Activated T-helper 1 cell treated with anti-CD3 and anti-CD28 coated beads, Interleukin-2, amount 50 U/mL, for 16 hours (primary cell): ENCODE measurements around the gene KCNAB2.

ENCODE experiments used
- DNase-seq, 2 donors: peaks; one replicate each; pipeline ENCODE4 v3.0.0-alpha.2; 2020; ENCODE audit warnings: low read depth in 1 of 2, low spot score in 1 of 2

Gene KCNAB2

DNA sequence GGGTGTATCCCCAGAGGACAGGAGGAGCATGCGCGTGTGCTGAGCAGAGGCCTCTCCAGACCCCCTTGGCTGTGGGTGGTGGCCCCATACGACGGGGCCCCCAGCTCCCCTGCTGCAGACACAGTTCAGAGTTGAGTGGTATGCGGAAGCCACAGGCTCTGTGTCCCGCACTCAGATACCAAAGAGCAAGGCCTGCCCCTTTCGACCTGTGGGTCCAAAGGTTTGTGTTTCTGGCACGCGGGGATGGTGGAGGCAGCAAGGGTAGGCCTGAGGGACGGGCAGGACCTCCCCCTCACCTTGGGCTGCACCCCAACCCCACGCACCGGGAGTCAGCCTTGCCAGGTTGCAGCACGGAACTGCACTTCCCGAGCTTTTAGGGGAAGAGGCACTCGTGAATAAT lies at the start of gene KCNAB2:
Gene KCNAB2, plus strand, starts transcription at position 328 of the 400 bp plus-strand sequence. CDS start 5,649 bp downstream, outside the sequence.
- no peak for DNase-seq

DNA sequence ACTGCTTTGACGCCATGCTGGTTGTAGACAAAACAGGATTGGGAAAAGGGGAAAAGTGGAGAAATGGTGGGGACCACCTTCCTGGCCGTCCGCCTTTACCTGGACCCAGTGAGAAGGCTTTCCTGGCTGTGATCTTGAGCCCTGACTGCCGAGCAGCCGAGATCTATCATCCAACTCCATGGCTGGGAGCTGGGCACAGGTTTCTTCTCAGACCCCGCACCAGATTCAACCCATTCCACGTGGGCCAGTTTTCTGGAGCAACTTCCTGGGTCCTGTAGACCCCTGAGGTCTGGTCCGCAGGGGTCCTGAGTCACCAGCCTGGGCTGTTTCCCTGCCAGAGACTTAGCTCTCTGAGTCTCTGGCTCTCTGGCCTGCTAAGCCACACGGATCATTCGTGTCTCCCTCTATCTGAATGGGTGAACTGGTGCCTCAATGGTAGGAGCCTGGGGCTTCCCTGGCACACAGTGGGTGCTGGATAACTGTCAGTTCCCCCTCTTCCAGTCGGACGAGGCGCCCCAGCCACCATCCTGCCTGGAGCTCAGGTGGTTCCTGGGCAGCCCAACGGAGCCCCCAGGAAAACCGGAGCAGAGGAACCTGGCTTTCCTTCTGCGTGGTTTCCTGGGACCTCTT lies 48.9 kb upstream of the KCNAB2 start:
- no peak for DNase-seq

DNA sequence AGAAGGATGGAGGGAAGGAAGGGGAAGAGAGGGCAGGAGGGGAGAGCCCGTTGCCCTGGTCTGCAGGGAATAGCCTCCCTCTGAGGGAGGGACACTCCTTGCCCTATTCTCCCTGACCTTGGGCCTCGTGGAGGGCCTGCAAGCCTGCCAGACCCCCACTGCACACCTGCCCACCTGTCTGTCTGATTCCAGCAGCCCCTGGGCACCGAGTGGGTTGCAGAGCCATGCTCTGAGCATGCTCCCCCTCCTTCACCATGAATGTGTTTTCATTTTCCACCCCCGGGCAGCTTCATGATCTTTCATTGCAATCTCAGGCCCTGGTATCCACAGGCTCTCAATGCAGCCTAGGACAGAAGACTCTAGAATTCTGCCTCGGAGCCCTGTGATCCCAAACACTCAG lies 48.4 kb upstream of the KCNAB2 start:
- no peak for DNase-seq

DNA sequence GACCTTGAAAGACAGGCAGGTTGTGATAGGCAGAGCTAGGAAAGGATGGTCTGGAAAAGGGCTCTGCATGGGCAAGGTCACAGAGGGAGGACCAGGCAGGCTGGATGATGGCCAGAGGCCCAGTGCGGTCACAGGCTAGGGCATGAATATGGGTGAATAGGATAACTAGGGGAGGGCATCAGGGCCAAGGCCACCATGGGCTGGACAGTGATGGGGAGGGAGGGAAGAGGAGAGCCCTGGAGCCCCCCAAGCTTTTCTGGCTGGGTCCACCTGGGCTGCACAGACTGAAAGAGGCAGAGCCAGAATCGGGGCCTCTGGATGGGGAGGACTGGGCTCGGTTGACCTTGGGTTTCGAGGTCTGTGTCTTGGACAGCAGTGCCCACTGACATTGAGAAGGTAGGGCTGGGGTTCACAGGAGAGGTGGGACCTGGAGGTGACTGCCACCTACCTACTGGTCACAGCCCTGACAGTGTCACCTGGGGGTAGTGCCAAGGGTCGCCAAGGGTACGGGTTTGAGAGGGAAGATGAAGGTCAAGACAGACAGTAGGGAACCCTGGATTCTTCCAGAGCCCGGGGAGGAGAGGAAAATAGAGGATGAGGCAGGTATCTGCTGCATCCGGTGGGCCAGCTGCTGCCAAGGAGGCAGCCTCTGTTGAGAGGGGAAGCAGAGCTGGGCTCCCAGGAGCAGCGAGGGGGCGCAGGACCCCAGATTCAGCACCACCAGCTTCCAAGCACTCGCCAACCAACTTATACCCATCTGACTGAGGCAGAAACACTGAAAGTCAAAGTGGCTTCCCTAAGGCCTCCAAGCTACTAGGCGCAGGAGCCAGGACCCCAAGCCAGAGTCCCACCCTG lies 47.4 kb upstream of the KCNAB2 start:
- no peak for DNase-seq

DNA sequence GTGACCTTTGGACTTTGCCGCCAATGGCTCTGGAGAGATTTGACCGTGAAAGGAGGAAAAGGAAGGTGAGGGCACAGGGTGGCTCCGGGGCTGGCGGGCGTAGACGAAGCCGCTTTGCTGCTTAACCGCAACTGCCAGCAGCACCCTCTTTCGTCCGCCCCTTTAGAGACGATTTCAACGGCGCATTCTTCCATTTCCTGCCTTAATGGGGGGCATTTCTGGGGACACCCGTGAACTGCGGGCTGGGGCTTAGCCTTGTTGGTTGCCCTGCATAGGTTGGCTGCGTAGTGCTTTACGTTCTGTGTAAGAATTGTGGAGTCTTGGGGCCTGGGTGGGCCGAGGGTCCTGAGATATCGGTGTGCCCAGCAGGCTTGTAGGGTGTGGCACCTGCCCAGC lies 46.8 kb upstream of the KCNAB2 start:
- no peak for DNase-seq

DNA sequence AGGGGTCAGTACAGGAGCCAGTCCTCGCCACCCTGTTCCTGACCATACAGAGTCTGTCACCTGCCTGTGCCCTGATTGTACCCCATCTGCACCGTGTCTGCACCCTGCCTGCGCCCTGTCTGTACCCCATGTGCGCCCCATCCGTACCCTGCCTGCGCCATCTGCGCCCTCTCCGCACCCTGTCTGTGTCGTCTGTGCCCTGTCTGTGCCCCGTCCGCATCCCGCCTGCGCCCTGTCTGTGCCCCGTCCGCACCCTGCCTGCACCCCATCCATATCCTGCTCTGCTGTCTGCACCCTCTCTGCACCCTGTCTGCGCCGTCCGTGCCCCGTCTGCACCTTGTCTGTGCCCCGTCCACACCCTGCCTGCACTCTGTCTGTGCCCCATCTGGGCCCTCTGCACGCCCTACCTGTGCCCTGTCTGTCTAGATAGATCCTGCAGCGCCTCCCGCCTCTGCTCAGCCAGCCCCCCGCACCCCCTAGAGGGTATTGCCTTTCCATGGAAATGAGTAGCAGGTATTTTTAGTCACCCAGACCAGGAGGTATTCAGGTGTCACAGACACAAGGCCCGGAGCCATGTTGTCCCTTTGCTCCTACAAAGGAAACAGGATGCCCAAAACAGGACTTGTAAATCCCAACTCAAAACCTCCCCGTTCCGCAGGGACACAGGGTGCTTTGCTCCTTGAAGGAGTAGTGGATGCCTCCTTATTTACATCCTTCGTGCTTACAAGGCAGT lies 45.8 kb upstream of the KCNAB2 start:
- no peak for DNase-seq

DNA sequence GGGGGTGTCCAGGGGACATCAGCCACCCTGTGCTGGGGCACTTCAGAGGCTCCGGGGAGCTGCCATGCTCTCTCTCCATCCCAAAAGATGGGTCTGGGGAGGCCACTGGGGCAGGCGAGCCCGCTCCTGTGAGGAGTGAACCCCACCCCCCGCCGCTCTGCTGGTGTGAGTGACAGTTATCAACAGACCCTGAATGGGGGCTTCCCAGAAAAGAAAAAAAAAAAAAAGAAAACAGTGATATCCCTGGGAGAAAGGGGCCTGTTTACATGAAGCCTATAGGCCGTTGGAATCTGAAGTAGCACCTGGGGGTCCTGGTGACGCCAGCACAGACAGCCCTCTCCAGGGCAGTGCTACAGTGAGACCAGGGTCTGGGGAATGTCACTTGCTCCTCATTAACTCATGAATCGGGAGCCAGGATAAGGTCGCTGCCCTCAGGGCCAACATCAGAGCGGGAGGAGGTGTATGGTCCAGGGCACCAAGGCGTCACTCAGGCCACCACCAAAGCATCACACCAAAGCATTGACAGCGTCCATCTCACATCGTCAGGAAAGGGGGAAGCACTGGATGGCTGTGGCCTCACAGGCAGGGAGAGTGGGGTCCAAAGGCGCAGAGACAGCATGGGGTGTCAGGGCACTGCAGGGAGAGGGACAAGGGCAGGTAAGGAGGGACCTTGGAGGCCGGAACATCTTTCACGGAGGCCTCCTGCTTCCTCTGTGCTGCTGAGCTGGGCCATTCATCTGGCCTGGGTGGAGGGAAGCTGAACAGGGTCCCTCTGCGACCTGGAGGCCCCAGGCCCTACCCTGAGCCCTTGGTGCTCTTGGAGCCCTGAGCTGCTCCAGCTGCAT lies 45.0 kb upstream of the KCNAB2 start:
- no peak for DNase-seq

DNA sequence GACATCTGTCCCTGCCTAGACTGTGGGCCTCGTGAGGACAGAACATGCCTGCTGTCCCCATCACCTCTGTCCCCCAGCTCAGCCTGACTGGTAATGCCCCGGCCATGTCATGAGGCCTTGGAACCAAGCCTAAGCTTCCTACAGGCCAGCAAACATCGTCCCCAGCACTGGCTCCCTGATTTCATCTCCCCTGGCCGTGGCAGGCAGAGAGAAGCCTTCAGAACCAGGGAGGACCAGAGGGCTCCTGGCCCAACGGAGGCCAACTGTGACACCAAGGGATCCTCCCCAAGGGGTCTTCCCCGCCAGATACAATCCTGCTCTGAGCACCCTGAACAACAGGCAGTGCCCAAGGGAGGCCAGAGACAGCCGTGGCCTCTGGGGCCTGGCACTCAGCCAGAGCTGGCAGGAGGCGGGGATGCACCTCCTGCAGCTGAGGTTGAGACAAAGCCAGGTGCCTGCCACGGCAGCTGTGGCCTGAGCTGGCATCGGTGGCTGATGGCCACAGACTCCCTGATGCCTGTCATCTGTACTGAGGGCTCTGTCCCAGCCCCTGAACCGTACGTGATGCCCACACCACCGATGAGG lies 43.6 kb upstream of the KCNAB2 start:
- DNase-seq = no peak

DNA sequence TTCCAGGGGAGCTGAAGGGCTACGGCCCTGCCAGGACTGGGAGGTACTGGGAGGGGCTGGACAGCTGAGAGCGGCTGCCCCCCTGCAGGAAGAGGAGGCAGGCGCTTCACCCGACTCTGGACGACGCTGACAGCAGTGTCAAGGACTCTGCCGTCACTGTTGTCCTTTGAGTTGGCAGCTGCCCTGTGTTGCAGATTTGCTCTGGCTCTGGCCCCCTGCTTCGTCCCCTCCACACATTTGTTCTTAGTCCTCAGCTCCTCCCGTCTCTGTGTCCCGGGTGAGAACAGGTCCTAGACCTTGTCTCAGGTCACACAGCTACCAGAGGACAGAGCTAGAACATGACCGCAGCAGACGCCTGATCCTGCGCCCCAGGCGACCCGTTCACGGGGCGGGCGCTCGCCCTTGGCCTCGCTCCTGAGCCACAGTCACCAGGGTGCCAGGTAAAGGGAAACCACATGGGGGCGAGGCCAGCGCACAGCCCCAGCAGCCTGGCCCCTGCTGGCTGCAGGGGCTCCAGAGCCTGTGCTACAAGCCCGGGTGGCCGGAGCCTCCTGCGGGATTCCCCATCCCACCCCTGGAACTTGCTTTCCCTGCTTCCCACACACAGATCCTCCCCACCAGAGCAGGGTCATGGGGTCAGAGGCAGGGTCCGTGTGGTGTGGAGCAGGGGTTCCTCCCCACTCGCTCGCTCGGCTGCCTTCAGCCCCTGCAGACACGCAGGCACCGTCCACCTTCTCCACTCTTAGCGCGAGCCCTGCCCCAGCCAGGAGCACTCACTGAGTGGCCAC lies 42.8 kb upstream of the KCNAB2 start:
- DNase-seq = no peak

DNA sequence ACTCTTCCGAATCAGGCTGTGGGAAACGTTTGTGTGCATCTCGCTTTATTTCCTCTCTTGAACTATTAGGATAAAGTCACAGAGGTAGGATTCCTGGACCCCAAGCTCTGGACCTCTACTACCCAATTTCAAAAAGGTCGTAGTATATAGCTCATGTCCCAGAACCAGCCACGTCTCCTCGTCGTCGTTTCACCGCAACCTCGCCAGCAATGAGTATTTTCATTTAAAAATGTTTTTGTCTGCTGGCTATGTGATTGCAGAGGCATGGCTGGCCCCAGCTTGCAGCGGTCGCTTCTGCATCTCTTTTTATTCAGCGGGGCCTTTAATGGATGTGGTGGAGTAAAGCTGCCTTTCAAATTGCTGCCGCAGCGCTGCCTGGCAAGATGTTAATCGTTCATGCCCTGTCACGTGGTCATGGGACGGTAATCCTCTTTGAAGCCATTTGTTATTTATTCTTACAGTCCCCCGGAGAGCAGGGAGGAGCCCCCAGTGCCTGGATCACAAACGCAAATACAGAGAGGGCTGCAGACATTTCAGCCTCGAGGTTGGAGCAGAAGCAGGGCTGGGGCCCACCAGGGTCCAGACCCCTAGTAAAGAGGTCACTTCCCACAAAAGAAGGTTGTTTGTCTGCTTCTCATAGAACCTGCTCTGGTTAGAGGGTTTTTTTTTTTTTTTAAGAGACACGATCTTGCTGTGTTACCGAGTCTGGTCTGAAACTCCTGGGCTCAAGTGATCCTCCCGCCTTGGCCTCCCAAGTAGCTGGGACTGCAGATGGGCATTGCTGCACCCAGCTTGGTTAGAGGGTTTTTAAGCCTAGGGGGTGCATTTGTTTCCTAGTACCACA lies 41.9 kb upstream of the KCNAB2 start:
- DNase-seq = no peak

DNA sequence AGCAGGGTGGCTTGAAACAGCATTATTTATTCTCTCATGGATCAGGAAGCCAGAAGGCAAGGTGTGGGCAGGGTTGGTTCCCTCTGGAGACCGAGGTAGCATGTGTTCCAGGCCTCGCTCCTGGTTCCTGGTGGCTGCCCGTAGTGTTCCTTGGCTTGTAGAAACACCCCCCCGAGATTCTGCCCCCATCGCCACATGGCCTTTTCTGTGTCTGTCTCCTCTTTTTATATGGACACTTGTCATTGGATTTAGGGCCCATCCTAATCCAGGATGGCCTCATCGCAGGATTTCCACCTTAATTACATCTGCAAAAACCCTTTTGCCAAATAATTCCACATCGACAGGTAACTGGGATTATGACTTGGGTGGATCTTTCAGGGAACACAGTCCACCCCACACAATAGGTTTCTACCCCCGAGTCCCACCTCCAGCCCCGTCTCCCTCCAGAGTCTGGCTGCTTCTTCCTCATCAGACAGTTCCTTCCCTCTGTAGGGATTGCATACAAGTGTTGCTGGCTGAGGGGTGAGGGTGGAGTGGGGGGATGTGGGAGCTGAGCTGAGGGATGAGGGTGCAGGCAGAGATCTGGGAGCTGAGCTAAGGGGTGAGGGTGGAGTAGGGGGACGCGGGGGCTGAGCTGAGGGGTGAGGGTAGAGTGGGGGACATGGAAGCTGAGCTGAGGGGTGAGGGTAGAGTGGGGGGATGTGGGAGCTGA lies 41.1 kb upstream of the KCNAB2 start:
- no peak for DNase-seq

DNA sequence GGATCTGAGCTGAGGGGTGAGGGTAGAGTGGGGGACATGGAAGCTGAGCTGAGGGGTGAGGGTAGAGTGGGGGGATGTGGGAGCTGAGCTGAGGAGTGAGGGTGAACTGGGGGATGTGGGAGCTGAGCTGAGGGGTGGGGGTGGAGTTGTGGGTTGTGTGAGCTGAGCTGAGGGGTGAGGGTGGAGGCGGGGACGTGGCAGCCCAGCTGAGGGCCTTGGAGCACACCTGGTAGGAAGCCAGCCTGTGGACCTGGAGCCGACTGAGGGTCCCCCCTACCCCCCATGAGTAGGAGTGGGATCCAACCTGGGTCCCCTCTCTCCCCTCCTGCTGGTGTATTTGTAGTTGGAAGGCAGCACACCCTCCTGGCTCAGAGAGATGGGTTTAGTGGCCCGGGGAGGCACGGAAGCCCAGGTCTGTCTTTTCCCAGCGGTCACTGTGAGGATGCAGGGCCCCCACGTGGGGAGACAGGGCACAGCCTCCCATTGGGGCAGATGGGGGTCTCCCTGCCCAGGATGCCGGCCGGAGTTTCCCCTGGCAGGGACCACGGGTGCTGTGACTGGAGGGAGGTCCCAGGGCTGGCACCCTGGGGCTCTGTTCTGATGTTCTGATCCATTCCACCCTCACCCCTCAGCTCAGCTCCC lies 40.3 kb upstream of the KCNAB2 start:
- DNase-seq = no peak

DNA sequence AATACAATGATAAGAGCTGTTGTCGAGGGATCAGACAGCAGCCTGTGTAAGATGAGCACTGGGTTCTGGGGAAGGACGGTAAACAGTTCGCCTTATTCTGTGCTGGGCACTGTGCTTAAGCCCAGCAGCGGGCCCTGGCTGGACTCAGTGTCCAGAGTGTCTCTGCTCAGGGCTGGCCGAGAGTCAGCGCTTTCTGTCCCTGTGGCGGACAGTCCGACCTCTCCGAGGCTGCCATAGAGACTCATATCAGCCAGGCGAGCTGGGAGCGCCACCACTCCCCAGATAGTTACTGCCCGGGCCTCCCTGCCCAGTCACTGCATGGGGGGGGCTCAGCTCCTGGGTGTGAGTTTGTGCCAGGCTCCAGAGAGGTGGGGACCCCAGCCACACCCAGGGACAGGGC lies 38.8 kb upstream of the KCNAB2 start:
- no peak for DNase-seq

DNA sequence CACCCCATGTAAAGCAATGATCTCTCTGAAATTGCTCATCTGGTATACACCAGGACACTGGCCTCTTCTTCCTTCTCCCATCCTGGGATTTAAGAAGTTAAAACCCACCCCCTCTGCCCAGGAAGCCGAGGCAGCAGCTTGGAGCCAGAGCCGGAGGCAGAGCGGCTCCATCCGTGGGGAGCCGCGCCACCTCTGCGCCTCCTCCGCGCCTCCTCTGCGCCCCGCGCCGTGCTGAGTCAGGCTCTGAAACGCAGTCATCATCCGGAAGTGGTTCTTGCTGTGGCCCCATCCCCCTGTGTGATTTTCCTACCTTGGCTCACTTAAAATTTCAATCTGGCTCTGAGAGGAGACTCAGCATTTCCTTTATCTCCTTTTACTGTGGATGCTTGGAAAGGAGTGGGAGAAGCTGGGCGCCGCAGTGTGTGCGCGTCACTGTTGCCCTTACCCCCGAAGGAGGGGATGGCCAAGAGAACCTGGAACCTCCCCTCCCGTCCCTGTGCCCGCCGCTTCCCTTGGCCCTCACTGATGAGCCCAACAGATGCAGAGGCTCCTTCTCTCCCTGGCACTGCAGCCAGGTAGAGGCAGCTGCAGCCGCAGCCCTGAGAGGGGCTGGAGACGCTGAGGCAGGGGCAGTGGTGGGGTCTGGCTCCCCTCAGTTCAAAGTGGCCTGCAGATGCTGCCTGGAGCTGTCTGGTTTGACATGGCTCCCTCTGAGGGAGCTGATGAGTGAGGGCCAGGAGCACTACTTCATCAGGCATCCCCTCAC lies 38.2 kb upstream of the KCNAB2 start:
- no peak for DNase-seq

DNA sequence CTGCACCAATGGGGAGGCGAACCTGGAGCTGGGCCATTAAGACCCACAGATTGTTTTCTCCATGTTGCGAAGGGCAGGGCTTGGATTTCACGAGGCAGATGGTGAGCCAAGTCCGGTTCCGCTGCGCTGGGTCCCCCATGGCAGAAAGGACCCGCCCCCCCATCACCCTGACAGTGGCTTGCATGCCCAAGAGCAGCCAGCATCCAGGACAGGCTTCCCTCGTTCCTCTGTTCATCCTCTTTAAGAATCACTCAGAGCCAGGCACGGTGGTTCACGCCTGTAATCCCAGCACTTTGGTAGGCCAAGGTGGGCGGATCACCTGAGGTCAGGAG lies 37.6 kb upstream of the KCNAB2 start:
- no peak for DNase-seq

DNA sequence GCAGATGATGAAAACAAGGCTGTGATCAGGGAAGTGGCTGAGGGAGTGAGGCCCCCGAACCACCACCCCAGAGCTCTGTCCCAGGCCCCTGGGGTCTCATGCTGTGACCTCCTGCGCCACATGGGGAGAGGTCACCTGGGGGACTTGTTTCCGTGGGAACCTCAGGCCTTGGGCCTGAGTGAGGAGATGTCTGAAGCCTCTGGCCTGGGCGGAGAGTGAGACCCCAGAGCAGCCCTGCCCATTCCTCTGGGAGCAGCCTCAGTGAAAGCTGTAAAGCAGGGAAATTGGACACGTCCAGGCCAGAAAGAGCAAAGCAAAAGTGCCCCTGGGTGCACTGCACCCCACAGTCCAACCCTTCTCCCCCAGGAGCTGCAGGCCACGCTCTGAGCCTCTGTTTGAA lies 37.0 kb upstream of the KCNAB2 start:
- no peak for DNase-seq
